Kidney (tissue), 14 donors: Measurements from ENCODE around the gene NDE1. TPM values are rescaled to one million over a fixed set of nuclear protein-coding genes. Genes with fewer than 3 reads are reported as not detected.
A peak's percentile ranks its signal among the peaks of the same experiment; 100 is the strongest.

Experiments
- DNase-seq, 5 donors: peaks; one replicate each; pipeline ENCODE4 v3.0.0-alpha.2; 2013 to 2020
- FAIRE-seq: peaks from 2 replicates; lab custom pipeline; 2012; peaks lifted over from hg19 to GRCh38; lab: Jason Lieb, UNC
- H3K27ac ChIP-seq, 2 donors: one replicate each; pipeline ENCODE4 v1.7.0; 2013; ENCODE audit warnings: low read depth in 2 of 2, low read length in 2 of 2, inconsistent platforms in 1 of 2
- H3K27me3 ChIP-seq: one replicate; pipeline ENCODE4 v1.7.1; 2013; ENCODE audit warnings: low read length, inconsistent platforms; ENCODE audit not compliant: control insufficient read depth, insufficient read depth
- H3K36me3 ChIP-seq, 3 donors: one replicate each; pipeline versions ENCODE4 v1.7.0 to v1.7.1; 2013; ENCODE audit warnings: low read length in 3 of 3, control low read depth in 1 of 3, inconsistent platforms in 1 of 3; ENCODE audit not compliant: insufficient read depth in 3 of 3, control insufficient read depth in 2 of 3
- H3K4me1 ChIP-seq, 3 donors: one replicate each; pipeline versions ENCODE4 v1.7.0 to v1.7.1; 2013; ENCODE audit warnings: low read length in 3 of 3, inconsistent platforms in 1 of 3, low read depth in 1 of 3; ENCODE audit not compliant: control insufficient read depth in 2 of 3, insufficient read depth in 2 of 3
- H3K4me3 ChIP-seq, 3 donors: one replicate each; pipeline versions ENCODE4 v1.7.0 to v1.8.1; 2013; ENCODE audit warnings: low read length in 3 of 3, control low read depth in 1 of 3, inconsistent platforms in 1 of 3
- H3K9ac ChIP-seq, 3 donors: one replicate each; pipeline versions ENCODE4 v1.7.0 to v1.7.1; 2013; ENCODE audit warnings: low read length in 3 of 3, control low read depth in 1 of 3, inconsistent platforms in 1 of 3
- H3K9me3 ChIP-seq, 3 donors: one replicate each; pipeline versions ENCODE4 v1.7.0 to v1.7.1; 2013; ENCODE audit warnings: low read length in 3 of 3, control low read depth in 1 of 3, inconsistent platforms in 1 of 3; ENCODE audit not compliant: control insufficient read depth in 2 of 3, insufficient read depth in 1 of 3
- intact Hi-C: fragments of 100-400 bp; cut with DNase I; formaldehyde crosslinking; loops from one replicate; pipeline ENCODE4 v1.11.1; 2022
- polyA plus RNA-seq: library from polyadenylated mRNA; stranded (reverse); fragments of 350-450 nt; fragmentation: Illumina TruSeq; extraction: RNeasy Lipid Tissue Mini Kit (QIAGEN cat#74804); gene quantifications from one replicate; pipeline ENCODE4 v1.2.3, GENCODE V29; 2014; ENCODE audit warnings: low read depth, low replicate concordance; ENCODE audit not compliant: insufficient read depth
- total RNA-seq: library from RNA; stranded (reverse); fragmentation: NEBNext Ultra II Directional; extraction: Animal tissue kit (Norgen Biotek cat#: 25700); gene quantifications from one replicate; pipeline ENCODE4 v1.2.1, GENCODE V29; 2021
- TF ChIP-seq, protein P1 (sequence below): IDR thresholded peaks from 3 replicates; pipeline ENCODE4 v1.5.1; 2012; ENCODE audit warnings: mild to moderate bottlenecking, moderate library complexity, borderline replicate concordance; ENCODE audit not compliant: insufficient read depth; ENCODE audit errors: extremely low read depth
- donor health status: control.
- donor health status: control.
- donor health status: control.
- donor health status: control.
- donor health status: control.
- donor health status: DM: yes; HTN: yes; CAD: no.
- donor health status: Normal renal cell carcinoma (clear cell type).

The NDE1 gene
- total and polyA plus RNA-seq, 2 donors from 2014 or later = 4.6 to 31.7 TPM

DNA sequence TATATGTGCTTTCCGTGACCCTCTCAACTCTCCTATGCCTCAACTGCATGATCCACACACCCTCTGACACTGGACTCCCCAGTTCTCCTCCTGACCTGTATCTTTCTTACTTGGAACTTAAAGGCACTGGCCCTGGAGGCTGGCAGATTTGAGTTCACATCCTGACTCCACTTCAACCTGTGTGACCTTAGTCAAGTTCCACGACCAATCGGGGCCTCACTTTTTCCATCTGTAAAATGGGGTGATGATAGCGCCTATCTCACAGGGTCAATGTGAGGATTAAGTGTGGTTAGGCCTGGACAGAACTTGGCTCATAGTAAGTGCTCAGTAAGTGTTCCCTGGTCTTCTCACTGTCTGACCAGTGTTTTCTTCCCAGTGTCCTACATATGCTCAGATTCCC, 32.1 kb upstream of the NDE1 start:
- Histone ChIP-seq H3K4me1 (peaks cover 0 to 5% (median 3%) of the 10 kb centered on the region in 3 donors), H3K9me3 (no peaks in the 10 kb centered on the region), H3K27me3 (no peaks in the 10 kb centered on the region), H3K9ac (no peak overlapping the region), H3K4me3 (no peak overlapping the region), H3K27ac (no peak overlapping the region), H3K36me3 (peaks cover 21 to 40% (median 39%) of the 10 kb centered on the region in 3 donors)
- TF ChIP-seq, protein P1, sequence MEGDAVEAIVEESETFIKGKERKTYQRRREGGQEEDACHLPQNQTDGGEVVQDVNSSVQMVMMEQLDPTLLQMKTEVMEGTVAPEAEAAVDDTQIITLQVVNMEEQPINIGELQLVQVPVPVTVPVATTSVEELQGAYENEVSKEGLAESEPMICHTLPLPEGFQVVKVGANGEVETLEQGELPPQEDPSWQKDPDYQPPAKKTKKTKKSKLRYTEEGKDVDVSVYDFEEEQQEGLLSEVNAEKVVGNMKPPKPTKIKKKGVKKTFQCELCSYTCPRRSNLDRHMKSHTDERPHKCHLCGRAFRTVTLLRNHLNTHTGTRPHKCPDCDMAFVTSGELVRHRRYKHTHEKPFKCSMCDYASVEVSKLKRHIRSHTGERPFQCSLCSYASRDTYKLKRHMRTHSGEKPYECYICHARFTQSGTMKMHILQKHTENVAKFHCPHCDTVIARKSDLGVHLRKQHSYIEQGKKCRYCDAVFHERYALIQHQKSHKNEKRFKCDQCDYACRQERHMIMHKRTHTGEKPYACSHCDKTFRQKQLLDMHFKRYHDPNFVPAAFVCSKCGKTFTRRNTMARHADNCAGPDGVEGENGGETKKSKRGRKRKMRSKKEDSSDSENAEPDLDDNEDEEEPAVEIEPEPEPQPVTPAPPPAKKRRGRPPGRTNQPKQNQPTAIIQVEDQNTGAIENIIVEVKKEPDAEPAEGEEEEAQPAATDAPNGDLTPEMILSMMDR = no peak
- intact Hi-C loops = no loop called here
- no peak for DNase-seq
- FAIRE-seq = no peak

DNA sequence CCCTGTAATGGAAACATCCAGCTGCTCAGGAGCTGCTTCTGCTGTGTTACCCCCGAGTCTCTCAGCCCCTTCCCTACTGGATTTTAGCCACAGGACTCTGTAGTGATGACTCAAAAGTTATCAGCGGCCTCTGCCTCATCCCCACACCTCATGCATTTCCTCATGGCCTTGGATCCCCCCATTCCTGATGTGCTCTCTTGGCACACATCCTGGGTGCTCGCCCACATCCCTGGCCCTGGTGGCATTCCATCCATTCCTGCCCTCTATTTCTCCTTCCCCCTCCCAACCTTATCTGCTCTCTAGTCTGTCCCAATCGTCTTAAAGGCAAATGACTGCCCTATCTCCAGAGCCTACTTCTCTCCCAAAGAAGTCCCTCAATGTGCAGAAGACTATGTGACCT, 31.7 kb upstream of the NDE1 start:
- no peak overlapping the region for H3K9ac ChIP-seq
- DNase-seq (no peak), FAIRE-seq (no peak)
- H3K27ac ChIP-seq = no peak overlapping the region
- H3K27me3 ChIP-seq = no peaks in the 10 kb centered on the region
- intact Hi-C loops = no loop called here
- no peak overlapping the region for H3K4me3 ChIP-seq
- TF ChIP-seq, protein P1 = no peak
- H3K4me1 ChIP-seq = peaks cover 0 to 5% (median 3%) of the 10 kb centered on the region in 3 donors
- H3K9me3 ChIP-seq = no peaks in the 10 kb centered on the region
- H3K36me3 ChIP-seq = peaks cover 21 to 39% (median 38%) of the 10 kb centered on the region in 3 donors

DNA sequence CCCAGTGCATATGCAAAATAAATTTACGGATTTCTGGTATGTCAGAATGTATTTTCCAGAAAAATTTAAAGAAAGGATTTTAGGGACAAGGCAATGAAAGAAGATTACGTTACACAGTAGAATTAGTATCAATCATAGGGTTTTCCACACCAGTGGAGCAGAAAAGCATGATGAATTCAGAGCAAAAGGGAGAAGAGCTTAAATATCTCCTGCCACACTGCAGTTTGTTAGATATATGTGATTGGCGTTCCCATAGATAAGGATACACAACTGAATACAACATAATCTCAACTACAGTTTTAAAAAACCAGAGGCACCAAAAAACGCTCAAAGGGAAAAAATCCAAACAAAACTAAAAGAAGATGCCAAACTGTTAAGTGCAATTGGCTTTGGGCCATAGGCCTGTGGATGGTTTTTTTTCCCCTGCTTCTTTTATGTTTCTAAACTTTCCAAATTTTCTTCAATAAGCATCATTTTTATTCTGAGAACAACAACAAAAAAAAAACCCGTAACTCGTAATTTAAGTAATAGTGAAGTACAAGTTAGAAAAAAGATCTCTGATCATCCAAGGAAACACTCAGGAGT, 29.3 kb upstream of the NDE1 start:
- Histone ChIP-seq H3K27me3 (no peaks in the 10 kb centered on the region), H3K4me3 (no peak overlapping the region), H3K9me3 (no peaks in the 10 kb centered on the region), H3K27ac (no peak overlapping the region), H3K4me1 (peaks cover 0 to 5% (median 3%) of the 10 kb centered on the region in 3 donors), H3K36me3 (peaks cover 22 to 55% (median 52%) of the 10 kb centered on the region in 3 donors), H3K9ac (no peak overlapping the region)
- TF ChIP-seq, protein P1 = no peak
- DNase-seq (peak in 1 of 5 donors; percentile 43), FAIRE-seq (no peak)
- intact Hi-C loops = no loop called here

DNA sequence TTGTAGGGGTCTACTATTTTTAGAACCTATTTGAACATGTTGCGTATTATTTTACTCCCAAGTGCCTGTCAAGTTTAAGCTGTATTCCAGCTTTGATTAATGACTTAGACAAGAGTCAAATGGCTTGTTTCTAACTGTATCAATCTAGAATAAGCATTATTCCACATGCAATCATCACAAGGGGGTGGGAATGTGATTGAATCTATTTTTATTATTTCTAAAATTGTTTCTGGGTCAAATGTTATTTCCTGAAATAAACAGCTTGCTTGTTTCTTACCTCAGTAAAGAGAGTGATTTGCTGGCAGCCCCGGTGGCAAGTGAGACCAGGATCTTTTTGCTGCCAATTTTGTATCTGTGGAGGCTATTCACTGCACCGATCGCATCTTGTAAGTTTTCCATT, 28.6 kb upstream of the NDE1 start:
- no peak for FAIRE-seq
- no peak overlapping the region for H3K4me3 ChIP-seq

More for the DNA sequence above, 28.6 kb upstream of the NDE1 start:
- Histone ChIP-seq H3K36me3 (peaks cover 20 to 49% (median 49%) of the 10 kb centered on the region in 3 donors), H3K27me3 (no peaks in the 10 kb centered on the region), H3K27ac (no peak overlapping the region), H3K9ac (no peak overlapping the region), H3K4me1 (peaks cover 0 to 5% (median 1%) of the 10 kb centered on the region in 3 donors), H3K9me3 (no peaks in the 10 kb centered on the region)
- TF ChIP-seq, protein P1 = no peak
- intact Hi-C loops = no loop called here
- DNase-seq = peak in 1 of 5 donors; percentile 46
